ENCODE data around the gene CYB561D1.

The CYB561D1 gene

DNA sequence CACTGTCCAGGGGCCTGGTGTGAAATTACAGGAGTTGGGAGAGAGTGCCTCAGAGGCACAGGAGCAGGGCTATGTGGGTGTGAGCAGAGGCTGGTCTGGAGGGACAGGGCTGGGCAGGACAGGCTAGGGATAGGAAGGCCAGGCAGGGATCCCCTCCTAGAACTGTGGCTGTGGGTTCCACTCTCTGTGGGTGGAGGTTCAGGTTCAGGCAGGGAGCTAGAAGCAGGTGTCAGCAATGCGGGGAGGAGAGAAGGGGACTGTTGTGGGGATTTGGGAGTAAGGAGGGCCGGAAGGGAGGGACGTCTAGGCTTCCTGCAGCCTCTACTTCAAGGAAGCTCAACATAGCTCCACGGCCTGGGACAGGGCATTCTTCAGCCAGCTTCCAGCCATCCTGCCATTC lies 37.5 kb downstream of the CYB561D1 start:
- DNase-seq: no peak

GRCh38 chr1:109531826-109532364 lies 38.0 kb downstream of the CYB561D1 start:
- no peak for DNase-seq

DNA sequence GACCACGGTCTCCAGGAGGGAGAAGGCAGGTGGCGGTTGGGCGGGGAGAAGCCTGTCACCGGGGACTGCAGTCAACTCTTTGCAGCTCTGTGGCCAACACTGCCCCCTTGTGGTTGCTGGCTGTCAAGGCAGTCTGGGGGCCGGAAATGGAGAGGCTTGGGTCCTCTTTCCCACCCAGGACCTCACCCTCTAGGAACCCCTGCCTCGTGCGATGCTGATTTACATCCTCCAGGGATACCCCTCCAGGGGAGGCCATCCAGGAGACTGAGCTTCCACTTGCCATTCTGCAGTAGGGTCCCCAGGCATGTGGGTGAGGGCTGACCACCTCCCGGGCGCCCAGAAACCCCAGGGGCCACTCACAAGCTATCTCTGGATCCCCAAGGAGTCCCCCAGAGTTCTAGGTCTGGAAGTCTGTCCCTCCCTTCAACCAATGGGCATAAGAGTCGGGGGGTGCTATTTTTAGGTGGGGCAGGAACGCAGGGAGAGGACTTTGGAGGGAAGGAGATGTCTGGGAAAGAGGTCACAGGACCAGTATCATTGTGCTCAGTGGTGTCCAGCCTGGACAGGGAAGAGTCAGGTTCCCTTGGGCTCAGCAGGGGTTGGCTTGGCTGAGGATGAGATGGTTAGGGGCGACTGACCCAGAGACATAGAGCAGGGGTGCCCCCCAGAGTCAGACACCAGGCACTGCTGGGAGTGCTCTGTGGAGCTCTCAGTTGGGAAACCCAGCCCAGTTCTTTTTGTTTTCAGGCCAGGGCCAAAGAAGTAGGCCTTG lies 38.7 kb downstream of the CYB561D1 start:
- peak; percentile 61 for DNase-seq

DNA sequence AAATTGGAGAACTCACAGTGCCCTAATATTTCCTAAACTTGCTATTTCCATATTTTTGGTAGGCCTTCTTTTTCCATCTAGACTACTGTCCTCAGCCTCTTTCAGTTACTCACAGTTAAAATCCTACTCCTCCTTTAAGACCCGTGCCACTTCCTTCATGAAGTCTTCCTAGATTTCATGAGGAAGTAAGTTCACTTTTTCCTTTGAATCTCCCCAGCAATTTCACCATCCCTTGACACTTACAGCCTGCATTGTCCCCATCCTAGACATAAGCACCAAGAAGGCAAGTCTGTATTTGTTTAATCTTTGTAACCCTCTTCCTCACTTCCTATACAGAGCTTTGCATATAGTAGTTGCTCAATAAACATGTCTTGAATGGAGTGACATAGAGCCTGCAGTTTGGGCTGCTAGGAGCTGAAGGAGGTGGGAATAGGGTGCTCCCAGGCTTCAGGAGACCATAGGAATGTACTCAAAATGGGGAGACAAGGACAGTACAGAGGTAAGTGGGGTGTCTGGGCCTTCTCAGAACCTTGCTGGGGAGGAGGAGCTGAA lies 40.5 kb downstream of the CYB561D1 start:
- DNase-seq: no peak

DNA sequence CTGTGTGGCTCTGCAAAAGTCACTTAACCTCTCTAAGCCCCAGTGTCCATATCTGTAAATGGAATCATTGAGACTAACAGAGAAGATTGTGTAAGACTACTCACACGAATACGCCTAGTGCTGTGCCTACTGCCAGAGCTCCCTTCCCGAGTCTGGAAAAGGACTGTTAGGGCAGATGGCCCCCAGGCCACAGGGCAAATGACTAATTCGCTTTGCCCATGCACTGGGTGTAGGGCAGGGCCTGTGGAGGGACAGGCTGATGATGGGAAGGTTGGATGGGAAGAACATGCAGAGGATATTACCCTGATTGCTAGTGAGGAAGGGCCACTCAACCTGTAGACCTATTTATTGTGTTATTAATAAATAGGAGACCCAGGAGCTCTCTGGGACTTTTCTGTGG lies 41.6 kb downstream of the CYB561D1 start:
- DNase-seq: no peak

DNA sequence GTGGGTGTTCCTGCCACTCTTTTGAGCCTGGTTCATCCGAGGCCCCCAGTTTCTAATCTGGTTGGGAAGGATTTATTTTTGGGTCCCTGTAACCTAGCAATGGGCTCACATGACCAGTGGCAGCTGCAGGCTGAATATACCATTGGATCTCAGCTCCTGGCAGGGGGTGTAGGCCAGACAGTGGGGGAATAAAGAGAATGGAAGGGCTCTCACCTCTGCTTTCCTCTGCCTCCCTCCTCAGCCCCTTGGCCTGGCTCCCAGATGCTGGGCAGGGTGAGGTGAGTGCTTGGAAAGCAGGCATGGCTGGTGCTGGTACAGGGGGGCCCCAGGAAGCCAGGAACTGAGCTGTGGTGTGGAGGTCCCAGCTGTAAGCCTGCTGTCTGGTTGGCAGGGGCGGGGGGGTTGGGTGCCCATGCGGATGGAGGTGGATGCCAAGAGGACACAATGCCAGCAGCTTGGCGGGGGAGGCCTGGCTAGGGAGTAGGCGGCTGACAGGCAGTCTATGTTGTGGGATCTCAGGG lies 42.1 kb downstream of the CYB561D1 start:
- no peak for DNase-seq

DNA sequence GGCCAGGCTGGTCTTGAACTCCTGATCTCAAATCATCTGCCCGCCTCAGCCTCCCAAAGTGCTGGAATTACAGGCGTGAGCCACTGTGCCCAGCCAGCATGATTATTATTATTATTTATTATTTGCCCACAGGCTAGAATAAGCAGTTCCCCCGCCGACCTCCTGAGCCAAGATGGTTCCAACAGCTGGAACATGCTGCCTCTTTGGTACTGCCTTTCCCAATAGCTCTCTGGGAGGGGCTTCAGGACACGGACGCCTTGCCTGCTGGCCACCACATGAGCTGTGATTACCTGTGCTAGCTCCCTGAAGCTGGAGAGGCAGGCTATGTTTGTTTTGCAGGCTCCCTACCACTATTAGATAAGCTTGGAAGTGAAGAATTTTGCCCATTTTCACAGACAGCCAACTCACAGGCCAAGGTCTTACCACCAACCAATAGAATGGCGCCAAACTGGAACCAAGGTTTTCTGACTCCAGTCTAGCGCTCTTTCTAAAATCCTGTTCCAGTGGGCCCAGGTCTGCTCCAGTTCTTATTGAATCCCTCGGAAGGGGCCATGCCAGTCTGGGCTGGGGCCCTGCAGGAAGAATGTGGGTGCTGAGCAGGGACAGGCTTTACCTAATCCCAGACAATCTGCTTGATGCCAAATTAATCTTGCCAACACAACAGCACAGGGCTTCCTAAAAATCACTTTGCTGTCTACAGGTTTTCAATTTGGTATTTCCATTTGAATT lies 43.7 kb downstream of the CYB561D1 start:
- no peak for DNase-seq

- DNase-seq: no peak
Observed at GRCh38 chr1:109538827-109539555, 45.1 kb downstream of the CYB561D1 start.

DNA sequence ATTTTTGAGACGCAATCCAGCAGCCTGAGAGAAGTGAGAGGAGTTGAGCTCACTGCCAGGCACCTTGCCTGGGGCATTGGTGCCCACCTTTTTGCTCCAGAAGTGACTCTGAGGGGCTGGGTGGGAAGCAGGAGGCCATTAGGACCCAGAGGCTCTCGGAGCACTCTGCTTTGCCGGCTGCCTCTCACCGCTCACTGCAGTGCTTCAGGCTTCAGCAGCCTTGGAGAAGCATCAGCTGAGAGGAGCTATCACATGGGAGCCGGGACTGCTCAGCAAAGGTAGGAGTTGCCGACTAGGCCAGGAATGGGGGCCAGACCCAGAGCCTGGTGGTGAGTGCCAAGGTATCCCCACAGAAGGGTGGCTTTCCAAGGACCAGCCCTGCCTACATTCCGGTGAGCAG lies 45.8 kb downstream of the CYB561D1 start, which contains the start of gene GPR61:
Gene GPR61 (plus strand): TSS at position 197 of the 400 bp plus-strand sequence. CDS start 3,151 bp downstream, outside the sequence.
- no peak for DNase-seq

DNA sequence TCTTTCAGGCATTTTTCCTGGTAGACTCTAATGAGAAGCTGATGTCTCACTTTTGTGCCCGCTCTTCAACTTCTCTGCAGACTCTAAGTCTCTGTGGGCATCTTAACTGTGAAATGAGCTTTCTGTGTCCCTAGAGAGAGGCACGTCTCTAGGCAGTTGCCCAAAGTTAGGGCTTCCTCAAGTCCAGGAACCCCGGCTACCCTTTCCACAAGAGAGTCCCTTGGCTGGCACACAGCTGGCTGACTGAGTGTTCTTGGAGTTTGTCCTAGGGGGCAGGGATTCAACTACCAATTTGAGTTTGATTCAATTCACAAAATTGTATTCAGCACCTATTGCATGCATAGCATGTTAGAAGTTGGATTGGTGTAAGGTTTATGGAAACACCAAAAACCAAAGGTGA lies 47.2 kb downstream of the CYB561D1 start:
- DNase-seq: no peak

GRCh38 chr1:109542657-109543056 lies 48.8 kb downstream of the CYB561D1 start:
- no peak for DNase-seq

DNA sequence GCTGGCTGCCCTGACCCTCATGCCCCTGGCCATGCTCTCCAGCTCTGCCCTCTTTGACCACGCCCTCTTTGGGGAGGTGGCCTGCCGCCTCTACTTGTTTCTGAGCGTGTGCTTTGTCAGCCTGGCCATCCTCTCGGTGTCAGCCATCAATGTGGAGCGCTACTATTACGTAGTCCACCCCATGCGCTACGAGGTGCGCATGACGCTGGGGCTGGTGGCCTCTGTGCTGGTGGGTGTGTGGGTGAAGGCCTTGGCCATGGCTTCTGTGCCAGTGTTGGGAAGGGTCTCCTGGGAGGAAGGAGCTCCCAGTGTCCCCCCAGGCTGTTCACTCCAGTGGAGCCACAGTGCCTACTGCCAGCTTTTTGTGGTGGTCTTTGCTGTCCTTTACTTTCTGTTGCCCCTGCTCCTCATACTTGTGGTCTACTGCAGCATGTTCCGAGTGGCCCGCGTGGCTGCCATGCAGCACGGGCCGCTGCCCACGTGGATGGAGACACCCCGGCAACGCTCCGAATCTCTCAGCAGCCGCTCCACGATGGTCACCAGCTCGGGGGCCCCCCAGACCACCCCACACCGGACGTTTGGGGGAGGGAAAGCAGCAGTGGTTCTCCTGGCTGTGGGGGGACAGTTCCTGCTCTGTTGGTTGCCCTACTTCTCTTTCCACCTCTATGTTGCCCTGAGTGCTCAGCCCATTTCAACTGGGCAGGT lies 49.5 kb downstream of the CYB561D1 start:
- DNase-seq: no peak

- no peak for DNase-seq
Observed at GRCh38 chr1:109543988-109544735, 50.3 kb downstream of the CYB561D1 start.

- peak; percentile 79 for DNase-seq
Observed at GRCh38 chr1:109546311-109547109, 52.6 kb downstream of the CYB561D1 start.

DNA sequence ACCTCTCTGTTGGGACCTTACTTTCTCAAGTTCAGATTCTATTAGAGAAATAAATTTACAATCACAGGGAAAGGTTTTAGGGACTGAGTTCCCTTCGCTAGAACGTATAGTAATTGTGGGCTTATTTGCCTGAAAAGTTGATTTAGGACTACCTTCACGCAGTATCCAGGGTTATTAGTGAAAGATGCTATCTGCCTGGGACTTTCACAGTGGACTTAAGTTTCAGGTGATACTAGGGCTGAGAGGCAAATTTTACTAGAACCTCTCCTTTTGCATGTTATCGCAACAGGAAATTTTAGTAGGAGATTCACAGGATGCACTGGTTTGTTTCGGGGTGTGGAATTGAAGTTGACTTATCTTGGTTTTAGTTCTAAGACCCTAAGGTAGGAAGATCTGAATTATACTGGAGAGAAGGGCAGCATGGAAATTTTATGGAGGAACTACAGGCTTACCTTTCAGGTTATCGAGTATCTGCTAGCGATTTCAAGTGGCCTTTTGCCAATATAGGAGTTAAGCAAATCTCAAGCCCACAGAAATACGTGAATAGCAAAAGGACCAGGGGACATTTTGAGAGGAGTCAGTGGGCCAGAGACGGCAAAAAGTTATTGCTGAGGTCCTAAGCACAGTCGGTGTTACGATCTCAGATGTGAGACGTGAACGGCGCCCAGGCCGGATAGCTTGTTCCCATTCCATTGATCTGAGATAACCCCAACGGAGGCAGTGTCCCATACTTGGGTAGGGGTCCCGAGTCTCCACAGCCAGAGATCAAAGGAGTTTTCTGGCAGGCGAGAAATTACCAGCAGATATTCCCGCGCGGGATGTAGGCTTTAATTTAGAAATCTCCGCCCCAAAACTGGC lies 53.8 kb downstream of the CYB561D1 start:
- no peak for DNase-seq

- peak; percentile 74 for DNase-seq
Observed at GRCh38 chr1:109548321-109549267, 54.7 kb downstream of the CYB561D1 start, which contains the start of gene GNAI3. Gene GNAI3, plus strand, starts transcription at chr1:109548615. Its CDS starts 106 bp downstream, at chr1:109548721.
